SK-N-SH (cell line): Measurements from ENCODE around the gene SPAG4. TPM values are rescaled to one million over a fixed set of nuclear protein-coding genes. Genes with fewer than 3 reads are reported as not detected.

Experiments
- CTCF ChIA-PET: fragments of 300-600, 350-600 bp; formaldehyde crosslinking; extraction: SDS; loops from one replicate; lab custom pipeline; 2021; lab: Yijun Ruan, JAX
- POLR2A ChIA-PET: fragments of 350-600 bp; sonication (Branson Sonifier 250); formaldehyde crosslinking; extraction: SDS; loops from one replicate; lab custom pipeline; 2020; ENCODE audit warnings: antibody characterized with exemption, inconsistent platforms; lab: Yijun Ruan, JAX
- DNase-seq: peaks from one replicate; pipeline ENCODE4 v3.0.0; 2012
- H2AFZ ChIP-seq: fragments of 200-600 bp; sonication (generic); 2 replicates; pipeline ENCODE4 v1.8.1; 2016; ENCODE audit warnings: antibody characterized with exemption, mild to moderate bottlenecking, low read depth
- H3F3A ChIP-seq: fragments of 200-600 bp; sonication (generic); replicated peaks from 2 replicates; pipeline ENCODE3; 2016; ENCODE audit warnings: antibody characterized with exemption, mild to moderate bottlenecking; ENCODE audit not compliant: insufficient read depth
- H3K27ac ChIP-seq, 2 experiments: fragments of 200-500 bp in 1 of 2; fragments of 200-600 bp in 1 of 2; sonication (Bioruptor generic) in 1 of 2; sonication (generic), shearing (Covaris generic) in 1 of 2; 2 replicates each; pipeline versions ENCODE4 v1.5.1 to v1.6.1; 2014 to 2016; ENCODE audit warnings: low read depth in 2 of 2, inconsistent platforms in 1 of 2, low read length in 1 of 2, mild to moderate bottlenecking in 1 of 2, mixed read lengths in 1 of 2
- H3K27me3 ChIP-seq: fragments of 200-600 bp; sonication (generic), shearing (Covaris generic); 2 replicates; pipeline ENCODE4 v1.6.1; 2016; ENCODE audit warnings: mixed run types; ENCODE audit not compliant: insufficient read depth
- H3K36me3 ChIP-seq, 2 experiments: fragments of 200-500 bp in 1 of 2; fragments of 200-600 bp in 1 of 2; sonication (Bioruptor generic) in 1 of 2; sonication (generic) in 1 of 2; replicated peaks in 1 of 2; 2 replicates each; pipeline versions ENCODE3 to v1.5.1; 2014 to 2016; ENCODE audit warnings: low read length in 1 of 2, mild to moderate bottlenecking in 1 of 2; ENCODE audit not compliant: insufficient read depth in 2 of 2, control insufficient read depth in 1 of 2
- H3K4me1 ChIP-seq, 2 experiments: fragments of 200-500 bp in 1 of 2; fragments of 200-600 bp in 1 of 2; sonication (Bioruptor generic) in 1 of 2; sonication (generic), shearing (Covaris generic) in 1 of 2; 2 replicates each; pipeline versions ENCODE4 v1.5.1 to v1.6.1; 2014 to 2016; ENCODE audit warnings: low read depth in 1 of 2, low read length in 1 of 2, mixed run types in 1 of 2; ENCODE audit not compliant: insufficient read depth in 2 of 2, control insufficient read depth in 1 of 2
- H3K4me2 ChIP-seq: fragments of 200-600 bp; sonication (generic), shearing (Covaris generic); 2 replicates; pipeline ENCODE4 v1.6.1; 2017; ENCODE audit warnings: mixed run types
- H3K4me3 ChIP-seq, 2 experiments: fragments of 200-500 bp in 1 of 2; fragments of 200-600 bp in 1 of 2; sonication (Bioruptor generic) in 1 of 2; sonication (generic), shearing (Covaris generic) in 1 of 2; 2 replicates each; pipeline versions ENCODE4 v1.5.1 to v1.8.1; 2014 to 2016; ENCODE audit warnings: low read depth in 2 of 2, inconsistent platforms in 1 of 2, low read length in 1 of 2, mild to moderate bottlenecking in 1 of 2, mixed read lengths in 1 of 2, moderate library complexity in 1 of 2
- H3K79me2 ChIP-seq: fragments of 200-600 bp; sonication (generic); 2 replicates; pipeline ENCODE4 v1.8.1; 2017; ENCODE audit warnings: mild to moderate bottlenecking; ENCODE audit not compliant: insufficient read depth
- H3K9ac ChIP-seq: fragments of 200-600 bp; sonication (generic); 2 replicates; pipeline ENCODE4 v1.6.1; 2017; ENCODE audit warnings: mixed run types
- H3K9me2 ChIP-seq: fragments of 200-600 bp; sonication (generic); 2 replicates; pipeline ENCODE4 v1.6.1; 2017; ENCODE audit warnings: mixed run types
- H3K9me3 ChIP-seq: fragments of 200-600 bp; sonication (generic); 2 replicates; pipeline ENCODE4 v1.6.1; 2017; ENCODE audit warnings: mixed run types, mild to moderate bottlenecking, moderate library complexity
- H4K20me1 ChIP-seq: fragments of 200-600 bp; sonication (generic); 2 replicates; pipeline ENCODE4 v1.6.1; 2017; ENCODE audit warnings: mild to moderate bottlenecking, mixed run types; ENCODE audit not compliant: insufficient read depth
- ELF1 ChIP-seq: IDR thresholded peaks from 2 replicates; pipeline ENCODE4 v1.4.0; 2012
- EP300 ChIP-seq, 2 experiments: IDR thresholded peaks; 2 replicates each; pipeline versions ENCODE4 v1.4.0 to v1.6.1; 2012; ENCODE audit warnings: borderline replicate concordance in 1 of 2, low read depth in 1 of 2, low read length in 1 of 2
- EZH2phosphoT487 ChIP-seq: fragments of 200-600 bp; sonication (generic); IDR thresholded peaks from 2 replicates; pipeline ENCODE4 v1.6.1; 2017; ENCODE audit warnings: low read depth, mixed run types, mild to moderate bottlenecking, antibody characterized with exemption, moderate library complexity, borderline replicate concordance
- FOXM1 ChIP-seq: IDR thresholded peaks from 2 replicates; pipeline ENCODE4 v1.4.0; 2012; ENCODE audit warnings: low read depth, mild to moderate bottlenecking
- MAX ChIP-seq: IDR thresholded peaks from 2 replicates; pipeline ENCODE4 v1.4.0; 2012; ENCODE audit warnings: low read depth
- MXI1 ChIP-seq: IDR thresholded peaks from 2 replicates; pipeline ENCODE4 v1.6.1; 2012; ENCODE audit warnings: mild to moderate bottlenecking, low read depth, low read length, improper control_type of control experiment
- POLR2AphosphoS5 ChIP-seq: IDR thresholded peaks from 2 replicates; pipeline ENCODE4 v1.6.1; 2012; ENCODE audit warnings: low read depth, low read length
- REST ChIP-seq: IDR thresholded peaks from 2 replicates; pipeline ENCODE4 v1.6.1; 2012; ENCODE audit warnings: mild to moderate bottlenecking, low read depth, low read length, moderate library complexity
- RXRA ChIP-seq: IDR thresholded peaks from 2 replicates; pipeline ENCODE4 v1.4.0; 2012; ENCODE audit warnings: low read depth, mild to moderate bottlenecking, borderline replicate concordance
- TAF1 ChIP-seq: IDR thresholded peaks from 2 replicates; pipeline ENCODE4 v1.6.1; 2012; ENCODE audit warnings: low read depth, mild to moderate bottlenecking, low read length, moderate library complexity, borderline replicate concordance
- TEAD4 ChIP-seq: IDR thresholded peaks from 2 replicates; pipeline ENCODE4 v1.4.0; 2012; ENCODE audit warnings: mild to moderate bottlenecking, borderline replicate concordance; ENCODE audit not compliant: insufficient read depth
- USF2 ChIP-seq: fragments of 150-350 bp; IDR thresholded peaks from 2 replicates; pipeline ENCODE4 v1.6.1; 2017; ENCODE audit warnings: antibody characterized with exemption, low read length, low read depth, borderline replicate concordance
- YY1 ChIP-seq: IDR thresholded peaks from 2 replicates; pipeline ENCODE4 v1.4.0; 2012; ENCODE audit warnings: low read depth, mild to moderate bottlenecking
- WGBS: methylation state at CpG from one replicate; pipeline ENCODE4 v1.1.6; 2017; ENCODE audit warnings: low lambda C conversion rate; 5-methylcytosine and 5-hydroxymethylcytosine counted together
- polyA plus RNA-seq, 3 experiments: library from polyadenylated mRNA; depleted of rRNA; stranded (reverse); fragments of >200 nt; gene quantifications; 2 replicates each; pipeline ENCODE4 v1.2.3, GENCODE V29; 2012
- TF ChIP-seq, protein P1 (sequence below): fragments of 200-600 bp; sonication (generic); IDR thresholded peaks from 2 replicates; pipeline ENCODE4 v1.6.1; 2017; ENCODE audit warnings: antibody characterized with exemption, mild to moderate bottlenecking, moderate library complexity

SPAG4 gene
- polyA plus RNA-seq, 1 of the 3 experiments (the other 2 are of a cell fraction) = 6.9 TPM

- POLR2A ChIA-PET = no interaction called here
- Histone ChIP-seq H3K27me3 (no peaks in the 10 kb centered on the region), H4K20me1 (no peaks in the 10 kb centered on the region; the same call in 1 of the 2 replicates), H2AFZ (no peak overlapping the region), H3K9ac (no peak overlapping the region), H3K4me2 (no peak overlapping the region), H3K79me2 (peaks cover 6% of the 10 kb centered on the region), H3F3A (peaks cover 6% of the 10 kb centered on the region), H3K4me1 (no peaks in the 10 kb centered on the region; a peak in 1 of 4 replicates), H3K9me3 (no peaks in the 10 kb centered on the region), H3K27ac (no peak overlapping the region), H3K4me3 (no peak overlapping the region), H3K36me3 (peaks cover 33 to 40% of the 10 kb centered on the region in 2 experiments), H3K9me2 (no peaks in the 10 kb centered on the region)
- TF ChIP-seq FOXM1 (no peak), EZH2phosphoT487 (no peak), MXI1 (no peak), TAF1 (no peak), MAX (no peak), ELF1 (no peak), POLR2AphosphoS5 (no peak), EP300 (IDR thresholded peaks at IDR 0.05; ENCODE audit: borderline replicate concordance in 1 of 2, low read depth in 1 of 2, low read length in 1 of 2) (no peak), RXRA (no peak), REST (no peak), TEAD4 (no peak), USF2 (no peak), YY1 (no peak)
- TF ChIP-seq, protein P1, sequence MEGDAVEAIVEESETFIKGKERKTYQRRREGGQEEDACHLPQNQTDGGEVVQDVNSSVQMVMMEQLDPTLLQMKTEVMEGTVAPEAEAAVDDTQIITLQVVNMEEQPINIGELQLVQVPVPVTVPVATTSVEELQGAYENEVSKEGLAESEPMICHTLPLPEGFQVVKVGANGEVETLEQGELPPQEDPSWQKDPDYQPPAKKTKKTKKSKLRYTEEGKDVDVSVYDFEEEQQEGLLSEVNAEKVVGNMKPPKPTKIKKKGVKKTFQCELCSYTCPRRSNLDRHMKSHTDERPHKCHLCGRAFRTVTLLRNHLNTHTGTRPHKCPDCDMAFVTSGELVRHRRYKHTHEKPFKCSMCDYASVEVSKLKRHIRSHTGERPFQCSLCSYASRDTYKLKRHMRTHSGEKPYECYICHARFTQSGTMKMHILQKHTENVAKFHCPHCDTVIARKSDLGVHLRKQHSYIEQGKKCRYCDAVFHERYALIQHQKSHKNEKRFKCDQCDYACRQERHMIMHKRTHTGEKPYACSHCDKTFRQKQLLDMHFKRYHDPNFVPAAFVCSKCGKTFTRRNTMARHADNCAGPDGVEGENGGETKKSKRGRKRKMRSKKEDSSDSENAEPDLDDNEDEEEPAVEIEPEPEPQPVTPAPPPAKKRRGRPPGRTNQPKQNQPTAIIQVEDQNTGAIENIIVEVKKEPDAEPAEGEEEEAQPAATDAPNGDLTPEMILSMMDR = no peak
- WGBS = 98% methylated on average over 5 of the region's 5 CpGs
- CTCF ChIA-PET = interaction anchor here (1.4 kb wide), 1 partner anchor 469 kb away, joined by 3 read pairs; no protein-coding TSS in a partner anchor
- no peak for DNase-seq
These were observed 53.6 kb downstream of the SPAG4 start for GRCh38 chr20:35669221-35669620.
